Caco-2 (cell line): ENCODE data around the gene TXN2. TPM values are rescaled to one million over a fixed set of nuclear protein-coding genes. Genes with fewer than 3 reads are reported as not detected.

Source experiments
- total RNA-seq: library from RNA; stranded (reverse); gene quantifications from 2 replicates; pipeline ENCODE4 v1.2.3, GENCODE V29; 2022

The TXN2 gene
- total RNA-seq, 1 experiment from 2014 or later, result 75.8 TPM

Other genes starting within 250 kb of the TXN2 start
- gene APOL2, start 242.1 kb downstream of the TXN2 start, total RNA-seq, result 7.9 and 10.0 TPM in 2 replicates
- 0.32 and 0.39 TPM in 2 replicates for gene APOL1, start 228.5 kb downstream of the TXN2 start, total RNA-seq
- gene MYH9, start 93.7 kb downstream of the TXN2 start, total RNA-seq, result 513 and 539 TPM in 2 replicates
- 182 and 220 TPM in 2 replicates for gene FOXRED2, start 25.4 kb upstream of the TXN2 start, total RNA-seq
- 240 and 250 TPM in 2 replicates for gene EIF3D, start 47.5 kb upstream of the TXN2 start, total RNA-seq
- not detected in 2 replicates for gene CACNG2, start 222.1 kb upstream of the TXN2 start, total RNA-seq